Neural progenitor cell (in vitro differentiated cells): ENCODE data around the gene CYTH1. TPM values are rescaled to one million over a fixed set of nuclear protein-coding genes. Genes with fewer than 3 reads are reported as not detected.
A peak's percentile ranks its signal among the peaks of the same experiment; 100 is the strongest.

ENCODE experiments used
- DNase-seq: peaks from one replicate; pipeline ENCODE4 v3.0.0-alpha.2; 2016; ENCODE audit warnings: low spot score
- H2AFZ ChIP-seq: fragments of 200-600 bp; sonication (generic); replicated peaks from 2 replicates; pipeline ENCODE4 v1.6.1; 2016; ENCODE audit warnings: antibody characterized with exemption
- H3F3A ChIP-seq: fragments of 200-600 bp; sonication (generic); 2 replicates; pipeline ENCODE4 v1.6.1; 2016; ENCODE audit warnings: antibody characterized with exemption, low read depth
- H3K27ac ChIP-seq: fragments of 200-600 bp; sonication (generic); 2 replicates; pipeline ENCODE4 v1.5.1; 2016; ENCODE audit warnings: mild to moderate bottlenecking
- H3K27me3 ChIP-seq: fragments of 200-600 bp; sonication (generic); 2 replicates; pipeline ENCODE4 v1.6.1; 2016; ENCODE audit warnings: mild to moderate bottlenecking, moderate library complexity
- H3K36me3 ChIP-seq: fragments of 200-600 bp; sonication (generic); 2 replicates; pipeline ENCODE4 v1.5.1; 2016
- H3K4me1 ChIP-seq: fragments of 200-600 bp; sonication (generic); 2 replicates; pipeline ENCODE4 v1.6.1; 2016; ENCODE audit warnings: mixed run types
- H3K4me2 ChIP-seq: fragments of 200-600 bp; sonication (generic); 2 replicates; pipeline ENCODE4 v1.6.1; 2016
- H3K4me3 ChIP-seq: fragments of 200-600 bp; sonication (generic); 2 replicates; pipeline ENCODE4 v1.5.1; 2016
- H3K79me2 ChIP-seq: fragments of 200-600 bp; sonication (generic); 2 replicates; pipeline ENCODE4 v1.6.1; 2016; ENCODE audit warnings: low read depth
- H3K9ac ChIP-seq: fragments of 200-600 bp; sonication (generic); 2 replicates; pipeline ENCODE4 v1.6.1; 2016
- H3K9me3 ChIP-seq: fragments of 200-600 bp; sonication (generic); 2 replicates; pipeline ENCODE4 v1.5.1; 2016; ENCODE audit warnings: low read depth
- H4K20me1 ChIP-seq: fragments of 200-600 bp; sonication (generic); 2 replicates; pipeline ENCODE4 v1.6.1; 2016; ENCODE audit warnings: low read depth
- H3K27ac Mint-ChIP-seq: 3 replicates; pipeline ENCODE4 v1.8.0; 2021; ENCODE audit warnings: mixed read lengths
- H3K27me3 Mint-ChIP-seq: 2 replicates; pipeline ENCODE4 v1.8.0; 2022; ENCODE audit warnings: low read depth, mild to moderate bottlenecking, inconsistent platforms, moderate library complexity, mixed read lengths; ENCODE audit not compliant: insufficient read depth
- H3K36me3 Mint-ChIP-seq: 3 replicates; pipeline ENCODE4 v1.8.0; 2021; ENCODE audit warnings: mixed read lengths
- H3K4me1 Mint-ChIP-seq: 3 replicates; pipeline ENCODE4 v1.8.0; 2021; ENCODE audit warnings: mixed read lengths
- H3K4me3 Mint-ChIP-seq: 3 replicates; pipeline ENCODE4 v1.8.0; 2021; ENCODE audit warnings: mild to moderate bottlenecking, moderate library complexity, mixed read lengths
- H3K9me3 Mint-ChIP-seq: 3 replicates; pipeline ENCODE4 v1.8.0; 2020; ENCODE audit warnings: mixed read lengths
- EZH2 ChIP-seq: fragments of 200-600 bp; sonication (generic); IDR thresholded peaks from 2 replicates; pipeline ENCODE4 v1.6.1; 2017; ENCODE audit warnings: antibody characterized with exemption, mild to moderate bottlenecking, moderate library complexity
- EZH2phosphoT487 ChIP-seq: fragments of 200-600 bp; sonication (generic); IDR thresholded peaks from 2 replicates; pipeline ENCODE4 v1.6.1; 2017; ENCODE audit warnings: antibody characterized with exemption
- total RNA-seq: library from RNA; depleted of rRNA; stranded (reverse); fragments of >200 nt; gene quantifications from 2 replicates; pipeline ENCODE4 v1.2.3, GENCODE V29; 2015; ENCODE audit warnings: low replicate concordance
- TF ChIP-seq, protein P1 (sequence below): fragments of 200-600 bp; sonication (generic); IDR thresholded peaks from 2 replicates; pipeline ENCODE4 v1.5.1; 2017; ENCODE audit warnings: antibody characterized with exemption, mild to moderate bottlenecking

The CYTH1 gene
- total RNA-seq, 1 donor from 2014 or later: 14.8 TPM

- Histone ChIP-seq H3F3A (no peaks in the 10 kb centered on the region), H3K4me1 (peaks cover 6% of the 10 kb centered on the region), H4K20me1 (no peaks in the 10 kb centered on the region), H3K4me3 (no peak overlapping the region), H3K36me3 (no peaks in the 10 kb centered on the region), H3K9me3 (no peaks in the 10 kb centered on the region), H3K27ac (no peak overlapping the region), H3K27me3 (no peaks in the 10 kb centered on the region), H2AFZ (no peak overlapping the region), H3K4me2 (no peak overlapping the region), H3K79me2 (no peaks in the 10 kb centered on the region), H3K9ac (no peak overlapping the region)
- H3K4me1 Mint-ChIP-seq: peaks cover 3% of the 10 kb centered on the region
- H3K27ac Mint-ChIP-seq: no peak overlapping the region
- H3K9me3 Mint-ChIP-seq: no peaks in the 10 kb centered on the region
- peak; percentile 50 for DNase-seq
- H3K36me3 Mint-ChIP-seq: peaks cover 11% of the 10 kb centered on the region
- TF ChIP-seq, protein P1, sequence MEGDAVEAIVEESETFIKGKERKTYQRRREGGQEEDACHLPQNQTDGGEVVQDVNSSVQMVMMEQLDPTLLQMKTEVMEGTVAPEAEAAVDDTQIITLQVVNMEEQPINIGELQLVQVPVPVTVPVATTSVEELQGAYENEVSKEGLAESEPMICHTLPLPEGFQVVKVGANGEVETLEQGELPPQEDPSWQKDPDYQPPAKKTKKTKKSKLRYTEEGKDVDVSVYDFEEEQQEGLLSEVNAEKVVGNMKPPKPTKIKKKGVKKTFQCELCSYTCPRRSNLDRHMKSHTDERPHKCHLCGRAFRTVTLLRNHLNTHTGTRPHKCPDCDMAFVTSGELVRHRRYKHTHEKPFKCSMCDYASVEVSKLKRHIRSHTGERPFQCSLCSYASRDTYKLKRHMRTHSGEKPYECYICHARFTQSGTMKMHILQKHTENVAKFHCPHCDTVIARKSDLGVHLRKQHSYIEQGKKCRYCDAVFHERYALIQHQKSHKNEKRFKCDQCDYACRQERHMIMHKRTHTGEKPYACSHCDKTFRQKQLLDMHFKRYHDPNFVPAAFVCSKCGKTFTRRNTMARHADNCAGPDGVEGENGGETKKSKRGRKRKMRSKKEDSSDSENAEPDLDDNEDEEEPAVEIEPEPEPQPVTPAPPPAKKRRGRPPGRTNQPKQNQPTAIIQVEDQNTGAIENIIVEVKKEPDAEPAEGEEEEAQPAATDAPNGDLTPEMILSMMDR: peak; percentile 27
- no peak for TF ChIP-seq EZH2phosphoT487
- no peak for TF ChIP-seq EZH2
- peaks cover 2% of the 10 kb centered on the region for H3K27me3 Mint-ChIP-seq
- H3K4me3 Mint-ChIP-seq: no peak overlapping the region
Observed at GRCh38 chr17:78674595-78675315, 107.3 kb downstream of the CYTH1 start.

GRCh38 chr17:78674156-78674555, 107.9 kb downstream of the CYTH1 start:
- no peaks in the 10 kb centered on the region for H3K36me3 ChIP-seq
- DNase-seq: no peak
- H3K27me3 ChIP-seq: no peaks in the 10 kb centered on the region
- Mint-ChIP-seq H3K4me3 (no peak overlapping the region), H3K4me1 (peaks cover 3% of the 10 kb centered on the region), H3K27me3 (peaks cover 2% of the 10 kb centered on the region), H3K9me3 (no peaks in the 10 kb centered on the region), H3K27ac (no peak overlapping the region), H3K36me3 (peaks cover 10% of the 10 kb centered on the region)
- H3K4me2 ChIP-seq: no peak overlapping the region
- no peaks in the 10 kb centered on the region for H4K20me1 ChIP-seq
- no peak overlapping the region for H3K27ac ChIP-seq
- peaks cover 6% of the 10 kb centered on the region for H3K4me1 ChIP-seq
- no peaks in the 10 kb centered on the region for H3F3A ChIP-seq
- no peak overlapping the region for H3K9ac ChIP-seq
- no peak for TF ChIP-seq EZH2
- TF ChIP-seq, protein P1: no peak
- TF ChIP-seq EZH2phosphoT487: no peak
- no peaks in the 10 kb centered on the region for H3K9me3 ChIP-seq
- H2AFZ ChIP-seq: no peak overlapping the region
- no peak overlapping the region for H3K4me3 ChIP-seq
- H3K79me2 ChIP-seq: no peaks in the 10 kb centered on the region

GRCh38 chr17:78673395-78673794, 108.7 kb downstream of the CYTH1 start:
- H3K9me3 ChIP-seq: no peaks in the 10 kb centered on the region
- Mint-ChIP-seq H3K36me3 (peaks cover 4% of the 10 kb centered on the region), H3K4me3 (no peak overlapping the region), H3K27me3 (peaks cover 2% of the 10 kb centered on the region), H3K9me3 (no peaks in the 10 kb centered on the region), H3K27ac (no peak overlapping the region), H3K4me1 (peaks cover 3% of the 10 kb centered on the region)
- no peaks in the 10 kb centered on the region for H3F3A ChIP-seq
- no peak overlapping the region for H2AFZ ChIP-seq
- no peaks in the 10 kb centered on the region for H3K27me3 ChIP-seq
- no peaks in the 10 kb centered on the region for H4K20me1 ChIP-seq
- H3K4me3 ChIP-seq: no peak overlapping the region
- H3K9ac ChIP-seq: no peak overlapping the region
- no peak overlapping the region for H3K27ac ChIP-seq
- no peaks in the 10 kb centered on the region for H3K36me3 ChIP-seq
- no peaks in the 10 kb centered on the region for H3K79me2 ChIP-seq
- peaks cover 6% of the 10 kb centered on the region for H3K4me1 ChIP-seq
- TF ChIP-seq, protein P1: no peak
- no peak for TF ChIP-seq EZH2
- no peak for TF ChIP-seq EZH2phosphoT487
- DNase-seq: no peak
- no peak overlapping the region for H3K4me2 ChIP-seq
